Mesendoderm (in vitro differentiated cells): ENCODE data around the gene SLC35G3.

Experiments
- DNase-seq: peaks from one replicate; pipeline ENCODE4 v3.0.0; 2013
- H2AK5ac ChIP-seq: 2 replicates; pipeline ENCODE4 v1.6.1; 2013; ENCODE audit warnings: low read length, inconsistent platforms
- H2BK120ac ChIP-seq: 2 replicates; pipeline ENCODE4 v1.6.1; 2013; ENCODE audit warnings: low read depth, mild to moderate bottlenecking, low read length, moderate library complexity, mixed read lengths
- H2BK15ac ChIP-seq: replicated peaks from 2 replicates; pipeline ENCODE4 v1.6.1; 2013; ENCODE audit warnings: low read depth, mild to moderate bottlenecking, moderate library complexity
- H2BK5ac ChIP-seq: 2 replicates; pipeline ENCODE4 v1.6.1; 2013; ENCODE audit warnings: low read length, inconsistent platforms
- H3K18ac ChIP-seq: 2 replicates; pipeline ENCODE4 v1.6.1; 2013; ENCODE audit warnings: mild to moderate bottlenecking, low read length, mixed read lengths
- H3K23ac ChIP-seq: one replicate; pipeline ENCODE4 v1.6.1; 2013; ENCODE audit warnings: low read length
- H3K27ac ChIP-seq: 2 replicates; pipeline ENCODE4 v1.5.1; 2013; ENCODE audit warnings: low read depth, mild to moderate bottlenecking, inconsistent platforms, low read length, moderate library complexity
- H3K27me3 ChIP-seq: 2 replicates; pipeline ENCODE4 v1.6.1; 2013; ENCODE audit warnings: low read length, control low read depth, mild to moderate bottlenecking, inconsistent platforms; ENCODE audit not compliant: insufficient read depth, poor library complexity
- H3K36me3 ChIP-seq: 2 replicates; pipeline ENCODE4 v1.6.1; 2013; ENCODE audit warnings: low read length, inconsistent platforms; ENCODE audit not compliant: control insufficient read depth, insufficient read depth
- H3K4ac ChIP-seq: one replicate; pipeline ENCODE4 v1.6.1; 2013; ENCODE audit warnings: low read depth, mild to moderate bottlenecking, low read length, moderate library complexity
- H3K4me1 ChIP-seq: 2 replicates; pipeline ENCODE4 v1.6.1; 2013; ENCODE audit warnings: low read depth, low read length, inconsistent platforms; ENCODE audit not compliant: control insufficient read depth
- H3K4me2 ChIP-seq: 2 replicates; pipeline ENCODE4 v1.6.1; 2013; ENCODE audit warnings: low read length
- H3K4me3 ChIP-seq: 2 replicates; pipeline ENCODE4 v1.5.1; 2013; ENCODE audit warnings: mild to moderate bottlenecking, low read length
- H3K56ac ChIP-seq: one replicate; pipeline ENCODE4 v1.6.1; 2013; ENCODE audit warnings: low read length
- H3K79me1 ChIP-seq: 2 replicates; pipeline ENCODE4 v1.6.1; 2013; ENCODE audit warnings: low read length, inconsistent platforms
- H3K79me2 ChIP-seq: 2 replicates; pipeline ENCODE4 v1.6.1; 2013; ENCODE audit warnings: mild to moderate bottlenecking, low read length; ENCODE audit not compliant: control insufficient read depth, insufficient read depth
- H3K9ac ChIP-seq: 2 replicates; pipeline ENCODE4 v1.6.1; 2013; ENCODE audit warnings: low read length, inconsistent platforms
- H4K5ac ChIP-seq: one replicate; pipeline ENCODE4 v1.6.1; 2013; ENCODE audit warnings: low read length
- H4K8ac ChIP-seq: one replicate; pipeline ENCODE4 v1.6.1; 2013; ENCODE audit warnings: low read depth, mild to moderate bottlenecking, control low read depth, low read length, moderate library complexity
- WGBS: extraction: QIAGEN DNeasy Blood & Tissue Kit; methylation state at CpG from one replicate; pipeline ENCODE4 v1.1.7; 2013; ENCODE audit warnings: low lambda C conversion rate, missing lambda C conversion rate; ENCODE audit not compliant: insufficient coverage; ENCODE audit errors: extremely low coverage; 5-methylcytosine and 5-hydroxymethylcytosine counted together

The SLC35G3 gene

DNA sequence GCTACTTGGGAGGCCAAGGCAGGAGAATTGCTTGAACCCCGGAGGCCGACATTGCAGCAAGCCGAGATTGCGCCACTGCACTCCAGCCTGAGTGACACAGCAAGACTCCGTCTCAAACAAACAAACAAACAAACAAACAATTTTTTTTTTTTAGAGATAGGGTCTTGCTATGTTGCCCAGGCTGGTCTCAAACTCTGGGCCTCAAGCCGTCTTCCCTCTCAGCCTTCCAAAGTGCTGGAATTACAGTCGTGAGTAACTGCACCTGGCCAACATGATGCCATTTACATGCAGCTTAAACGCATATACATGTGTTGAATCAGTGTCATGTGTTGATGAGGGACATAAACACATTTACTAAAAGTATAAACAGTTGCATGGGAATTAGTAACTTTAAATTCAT, 46.7 kb upstream of the SLC35G3 start:
- Histone ChIP-seq H4K8ac (no peak overlapping the region), H3K36me3 (no peaks in the 10 kb centered on the region), H3K27ac (no peak overlapping the region), H3K4me3 (no peak overlapping the region), H2AK5ac (no peak overlapping the region), H2BK120ac (no peak overlapping the region), H3K9ac (no peak overlapping the region), H2BK5ac (no peak overlapping the region), H3K4me2 (no peak overlapping the region), H3K56ac (no peak overlapping the region), H3K79me1 (peaks cover 2% of the 10 kb centered on the region), H3K23ac (no peak overlapping the region), H3K79me2 (no peaks in the 10 kb centered on the region), H3K4me1 (no peaks in the 10 kb centered on the region), H2BK15ac (no peak overlapping the region), H3K27me3 (no peaks in the 10 kb centered on the region), H4K5ac (no peak overlapping the region), H3K18ac (no peak overlapping the region), H3K4ac (no peak overlapping the region)
- no peak for DNase-seq
- WGBS, result no CpG with 5 or more reads among the region's 8 CpGs

DNA sequence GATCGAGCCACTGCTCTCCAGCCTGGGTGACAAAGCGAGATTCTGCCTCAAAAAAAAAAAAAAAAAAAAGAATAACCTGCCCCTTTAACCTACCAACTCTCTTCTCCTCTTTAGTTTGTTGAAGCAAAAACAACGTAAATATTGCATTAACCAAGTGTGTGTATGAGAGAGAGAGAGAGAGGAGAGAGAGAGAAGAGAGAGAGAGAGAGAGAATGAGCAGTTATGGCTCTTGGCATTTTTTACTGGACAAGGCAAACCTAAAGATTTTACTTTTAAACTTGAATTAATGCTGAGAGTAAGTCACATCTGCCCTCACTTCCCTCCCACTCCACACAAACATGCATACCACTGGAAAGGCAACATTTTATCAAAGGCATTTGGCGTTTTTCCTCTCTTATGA, 45.6 kb upstream of the SLC35G3 start:
- H2BK5ac ChIP-seq, result no peak overlapping the region
- no peak overlapping the region for H3K27ac ChIP-seq
- no peak overlapping the region for H2BK120ac ChIP-seq
- no peaks in the 10 kb centered on the region for H3K79me2 ChIP-seq
- H3K79me1 ChIP-seq, result peaks cover 2% of the 10 kb centered on the region
- no peaks in the 10 kb centered on the region for H3K27me3 ChIP-seq
- no peaks in the 10 kb centered on the region for H3K36me3 ChIP-seq
- WGBS, result no CpG with 5 or more reads among the region's 4 CpGs
- no peak overlapping the region for H3K4ac ChIP-seq
- no peak overlapping the region for H3K9ac ChIP-seq
- H2AK5ac ChIP-seq, result no peak overlapping the region
- no peak overlapping the region for H3K4me2 ChIP-seq
- H2BK15ac ChIP-seq, result no peak overlapping the region
- no peak overlapping the region for H3K18ac ChIP-seq
- no peak overlapping the region for H4K5ac ChIP-seq
- no peak for DNase-seq
- no peak overlapping the region for H3K4me3 ChIP-seq
- no peak overlapping the region for H3K23ac ChIP-seq
- no peaks in the 10 kb centered on the region for H3K4me1 ChIP-seq
- H4K8ac ChIP-seq, result no peak overlapping the region
- H3K56ac ChIP-seq, result no peak overlapping the region

- H4K8ac ChIP-seq, result no peak overlapping the region
- H3K27me3 ChIP-seq, result no peaks in the 10 kb centered on the region
- H3K18ac ChIP-seq, result no peak overlapping the region
- H3K79me1 ChIP-seq, result peaks cover 2% of the 10 kb centered on the region
- no peaks in the 10 kb centered on the region for H3K79me2 ChIP-seq
- no peak overlapping the region for H4K5ac ChIP-seq
- no peak overlapping the region for H3K56ac ChIP-seq
- H2BK5ac ChIP-seq, result no peak overlapping the region
- DNase-seq, result no peak
- H3K9ac ChIP-seq, result no peak overlapping the region
- no peak overlapping the region for H2AK5ac ChIP-seq
- H3K27ac ChIP-seq, result no peak overlapping the region
- no peak overlapping the region for H3K23ac ChIP-seq
- WGBS, result no CpG with 5 or more reads among the region's 2 CpGs
- H3K4me2 ChIP-seq, result no peak overlapping the region
- no peak overlapping the region for H3K4ac ChIP-seq
- no peaks in the 10 kb centered on the region for H3K4me1 ChIP-seq
- H2BK15ac ChIP-seq, result no peak overlapping the region
- H3K36me3 ChIP-seq, result no peaks in the 10 kb centered on the region
- H3K4me3 ChIP-seq, result no peak overlapping the region
- no peak overlapping the region for H2BK120ac ChIP-seq
Observed at GRCh38 chr17:35238821-35239220, 44.6 kb upstream of the SLC35G3 start.

DNA sequence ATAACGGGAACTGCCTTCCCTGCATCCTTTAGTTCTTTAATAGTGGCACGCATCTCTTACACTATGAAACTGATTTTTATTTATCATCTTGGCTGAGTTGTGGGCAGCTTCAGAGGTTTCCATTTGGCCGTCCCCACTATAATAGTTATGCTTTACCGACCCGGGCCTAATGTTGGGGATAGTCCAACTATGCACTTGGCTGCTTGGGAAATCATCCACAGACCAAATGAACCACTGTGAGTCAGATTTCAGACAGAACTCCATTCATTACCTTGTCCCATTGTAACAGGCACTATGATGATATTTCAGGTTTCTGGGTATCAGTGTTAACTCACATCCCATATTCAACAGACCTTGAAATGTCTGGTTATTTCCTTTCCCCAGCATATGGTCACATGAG, 42.6 kb upstream of the SLC35G3 start:
- Histone ChIP-seq H2BK5ac (no peak overlapping the region), H2BK120ac (no peak overlapping the region), H3K79me1 (no peaks in the 10 kb centered on the region), H3K9ac (no peak overlapping the region), H3K4ac (no peak overlapping the region), H3K4me2 (no peak overlapping the region), H3K27me3 (no peaks in the 10 kb centered on the region), H3K36me3 (no peaks in the 10 kb centered on the region), H3K18ac (no peak overlapping the region), H4K8ac (no peak overlapping the region), H3K23ac (no peak overlapping the region), H3K79me2 (no peaks in the 10 kb centered on the region), H3K4me3 (no peak overlapping the region), H2BK15ac (no peak overlapping the region), H3K4me1 (no peaks in the 10 kb centered on the region), H3K56ac (no peak overlapping the region), H4K5ac (no peak overlapping the region), H2AK5ac (no peak overlapping the region), H3K27ac (no peak overlapping the region)
- no peak for DNase-seq
- WGBS, result no CpG with 5 or more reads among the region's 5 CpGs

- H3K27ac ChIP-seq, result no peak overlapping the region
- no peaks in the 10 kb centered on the region for H3K27me3 ChIP-seq
- H3K4me3 ChIP-seq, result no peak overlapping the region
- no peaks in the 10 kb centered on the region for H3K4me1 ChIP-seq
- no peak overlapping the region for H3K4me2 ChIP-seq
- no peak overlapping the region for H2BK120ac ChIP-seq
- no peak overlapping the region for H2BK5ac ChIP-seq
- DNase-seq, result no peak
- H3K23ac ChIP-seq, result no peak overlapping the region
- H4K8ac ChIP-seq, result no peak overlapping the region
- no CpG with 5 or more reads among the region's 2 CpGs for WGBS
- H3K56ac ChIP-seq, result no peak overlapping the region
- no peak overlapping the region for H2AK5ac ChIP-seq
- H3K4ac ChIP-seq, result no peak overlapping the region
- H3K79me1 ChIP-seq, result no peaks in the 10 kb centered on the region
- no peaks in the 10 kb centered on the region for H3K79me2 ChIP-seq
- no peak overlapping the region for H3K9ac ChIP-seq
- H2BK15ac ChIP-seq, result no peak overlapping the region
- no peak overlapping the region for H4K5ac ChIP-seq
- H3K18ac ChIP-seq, result no peak overlapping the region
- H3K36me3 ChIP-seq, result no peaks in the 10 kb centered on the region
Observed at GRCh38 chr17:35235917-35236316, 41.7 kb upstream of the SLC35G3 start.

DNA sequence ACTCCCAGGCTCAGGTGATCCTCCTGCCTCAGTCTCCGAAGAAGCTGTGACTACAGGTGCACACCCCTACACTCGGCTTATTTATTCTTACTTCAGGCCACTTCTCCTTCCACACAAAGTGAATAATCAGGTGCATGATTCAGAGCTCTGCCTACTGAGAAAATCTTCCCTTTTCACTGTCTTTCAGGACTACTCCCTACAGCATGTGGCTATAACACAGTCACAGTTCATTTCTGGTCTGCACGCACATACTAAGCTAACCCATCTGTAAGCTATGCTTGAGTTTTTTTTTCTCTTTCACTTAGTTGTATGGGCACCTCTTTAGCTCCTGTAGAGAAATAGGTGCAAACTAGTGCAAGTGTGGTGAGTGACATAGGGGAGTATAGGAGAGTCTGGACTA, 41.1 kb upstream of the SLC35G3 start:
- no peak overlapping the region for H2BK15ac ChIP-seq
- no peak overlapping the region for H3K4ac ChIP-seq
- no CpG with 5 or more reads among the region's 3 CpGs for WGBS
- no peak overlapping the region for H3K9ac ChIP-seq
- H2BK5ac ChIP-seq, result no peak overlapping the region
- H3K27me3 ChIP-seq, result no peaks in the 10 kb centered on the region
- no peak overlapping the region for H2BK120ac ChIP-seq
- H2AK5ac ChIP-seq, result no peak overlapping the region
- H3K4me3 ChIP-seq, result no peak overlapping the region
- no peak overlapping the region for H3K4me2 ChIP-seq
- no peak overlapping the region for H3K23ac ChIP-seq
- no peaks in the 10 kb centered on the region for H3K79me2 ChIP-seq
- H3K27ac ChIP-seq, result no peak overlapping the region
- no peak overlapping the region for H3K18ac ChIP-seq
- H3K56ac ChIP-seq, result no peak overlapping the region
- no peaks in the 10 kb centered on the region for H3K4me1 ChIP-seq
- H3K79me1 ChIP-seq, result no peaks in the 10 kb centered on the region
- no peak overlapping the region for H4K5ac ChIP-seq
- no peak for DNase-seq
- H4K8ac ChIP-seq, result no peak overlapping the region
- H3K36me3 ChIP-seq, result no peaks in the 10 kb centered on the region
